Aorta (tissue), 5 donors: Measurements from ENCODE around the gene PYGO2. TPM values are rescaled to one million over a fixed set of nuclear protein-coding genes. Genes with fewer than 3 reads are reported as not detected.

Experiments used
- ATAC-seq: fragments of 200-7000 bp; cut with Tn5 transposase; one replicate; pipeline ENCODE4 v1.9.1; 2022; ENCODE audit warnings: moderate library complexity; ENCODE audit not compliant: low FRiP score
- DNase-seq, 2 donors: peaks; one replicate each; pipeline ENCODE4 v3.0.0-alpha.2; 2020
- H3K27ac ChIP-seq, 2 donors: one replicate each; pipeline ENCODE4 v1.5.1; 2013; ENCODE audit warnings: low read length in 2 of 2, mild to moderate bottlenecking in 2 of 2, moderate library complexity in 2 of 2, control low read depth in 1 of 2, inconsistent platforms in 1 of 2, low read depth in 1 of 2
- H3K27me3 ChIP-seq, 2 donors: one replicate each; pipeline ENCODE4 v1.6.1; 2013; ENCODE audit warnings: control low read depth in 1 of 2, low read length in 1 of 2, mild to moderate bottlenecking in 1 of 2, moderate library complexity in 1 of 2; ENCODE audit not compliant: insufficient read depth in 2 of 2, control insufficient read depth in 1 of 2
- H3K36me3 ChIP-seq, 2 donors: one replicate each; pipeline ENCODE4 v1.6.1; 2013; ENCODE audit warnings: control low read depth in 1 of 2, low read length in 1 of 2, mild to moderate bottlenecking in 1 of 2; ENCODE audit not compliant: insufficient read depth in 2 of 2, control insufficient read depth in 1 of 2
- H3K4me1 ChIP-seq, 2 donors: one replicate each; pipeline ENCODE4 v1.6.1; 2013; ENCODE audit warnings: low read length in 2 of 2, control low read depth in 1 of 2, mild to moderate bottlenecking in 1 of 2, moderate library complexity in 1 of 2; ENCODE audit not compliant: insufficient read depth in 2 of 2, control insufficient read depth in 1 of 2
- H3K4me3 ChIP-seq, 2 donors: one replicate each; pipeline ENCODE4 v1.5.1; 2013; ENCODE audit warnings: low read length in 2 of 2, control low read depth in 1 of 2, mild to moderate bottlenecking in 1 of 2
- H3K9me3 ChIP-seq: one replicate; pipeline ENCODE4 v1.6.1; 2013; ENCODE audit warnings: mild to moderate bottlenecking, low read length; ENCODE audit not compliant: control insufficient read depth
- WGBS, 2 donors: extraction: QIAGEN DNeasy Blood & Tissue Kit; methylation state at CpG; one replicate each; pipeline ENCODE4 v1.1.7; 2013; 5-methylcytosine and 5-hydroxymethylcytosine counted together
- intact Hi-C, 2 donors: fragments of 100-400 bp; cut with DNase I; formaldehyde crosslinking; loops; one replicate each; pipeline versions ENCODE4 v1.14.2 to v1.15.0; 2022
- long read RNA-seq, 2 donors: library from polyadenylated mRNA; unstranded; transcript quantifications; one replicate each; pipeline ENCODE4 v2.0.0, GENCODE V29; 2020 to 2021
- polyA plus RNA-seq, 2 donors: library from polyadenylated mRNA; stranded (reverse); fragments of 200-250 nt; gene quantifications; one replicate each; pipeline ENCODE4 v1.2.3, GENCODE V29; 2013
- total RNA-seq, 2 donors: library from RNA; stranded (reverse); fragmentation: NEBNext Ultra II Directional; extraction: Animal tissue kit (Norgen Biotek cat#: 25700); gene quantifications; one replicate each; pipeline ENCODE4 v1.2.1, GENCODE V29; 2021
- donor health status: healthy with polysubstance abuse.
- donor health status: Bipolar disorder and iron deficiency.
- donor health status: DM: no; HTN: no; CAD: no.
- donor health status: DM: no; HTN: no; CAD: no.
- donor health status: DM: yes; HTN: yes; CAD: no.

PYGO2 gene
- total RNA-seq (10 to 100 TPM; 17.3 to 23.6 TPM), polyA plus RNA-seq (10 to 100 TPM; 11.6 to 16.6 TPM)
- long read RNA-seq, donor 1, transcript PYGO2-202 (3 exons, 3,146 nt) = major isoform, 16 of 57 reads
- long read RNA-seq, donor 1, partial matches to known transcripts = 0 of 57 reads
- long read RNA-seq, donor 1, other reads (novel, unspliced or antisense) = 41 of 57 reads
- long read RNA-seq, donor 2, transcript PYGO2-202 (3 exons, 3,146 nt) = major isoform, 14 of 20 reads
- long read RNA-seq, donor 2, partial matches to known transcripts = 0 of 20 reads
- long read RNA-seq, donor 2, other reads (novel, unspliced or antisense) = 6 of 20 reads

- Histone ChIP-seq H3K4me3 (peak within 1 kb of the TSS; percentile 29 to 72), H3K36me3 (peaks cover 0 to 12% of the 10 kb centered on the region in 2 donors), H3K4me1 (no peaks in the 10 kb centered on the region), H3K27me3 (no peaks in the 10 kb centered on the region), H3K27ac (peak within 1 kb of the TSS; percentile 12 to 70), H3K9me3 (no peaks in the 10 kb centered on the region)
- ATAC-seq (peak; percentile 92), DNase-seq (peak; percentile 86 to 95)
- intact Hi-C loops = loop anchor here in 1 of 2 donors (2.0 kb wide), 1 partner anchor 37 kb away; no protein-coding TSS in a partner anchor
- 1% methylated on average over 70 to 93 of the region's 93 CpGs for WGBS, 2 donors
Observed at GRCh38 chr1:154961207-154962155, at the start of gene PYGO2. TSS of gene PYGO2 (minus strand) at chr1:154961782. CDS start at chr1:154961576, 206 bp downstream.

- no peak for ATAC-seq
- Histone ChIP-seq H3K36me3 (no peaks in the 10 kb centered on the region), H3K27ac (no peak overlapping the region), H3K9me3 (no peaks in the 10 kb centered on the region), H3K27me3 (no peaks in the 10 kb centered on the region), H3K4me3 (no peak overlapping the region), H3K4me1 (no peaks in the 10 kb centered on the region)
- DNase-seq = no peak
- intact Hi-C loops = no loop called here
- WGBS, 2 donors = 74 to 77% methylated on average over 5 of the region's 5 CpGs
Observed at GRCh38 chr1:155011004-155011416, 49.4 kb upstream of the PYGO2 start.

- no peak for ATAC-seq
- Histone ChIP-seq H3K9me3 (no peaks in the 10 kb centered on the region), H3K36me3 (no peaks in the 10 kb centered on the region), H3K27ac (no peak overlapping the region), H3K4me1 (no peaks in the 10 kb centered on the region), H3K4me3 (no peak overlapping the region), H3K27me3 (no peaks in the 10 kb centered on the region)
- 51 to 62% methylated on average over 9 to 11 of the region's 11 CpGs for WGBS, 2 donors
- no peak for DNase-seq
- intact Hi-C loops = no loop called here
Observed at GRCh38 chr1:155010211-155010918, 48.8 kb upstream of the PYGO2 start.

GRCh38 chr1:155009742-155010141, 48.2 kb upstream of the PYGO2 start:
- no peak for DNase-seq
- H3K9me3 ChIP-seq = no peaks in the 10 kb centered on the region
- H3K4me1 ChIP-seq = no peaks in the 10 kb centered on the region
- H3K36me3 ChIP-seq = no peaks in the 10 kb centered on the region
- WGBS, 2 donors = 94 to 97% methylated on average over 5 of the region's 5 CpGs
- intact Hi-C loops = no loop called here
- no peak overlapping the region for H3K27ac ChIP-seq
- no peak for ATAC-seq
- no peaks in the 10 kb centered on the region for H3K27me3 ChIP-seq
- no peak overlapping the region for H3K4me3 ChIP-seq

- no peak overlapping the region for H3K27ac ChIP-seq
- no peaks in the 10 kb centered on the region for H3K9me3 ChIP-seq
- WGBS, 2 donors = 91 to 92% methylated on average over 12 of the region's 12 CpGs
- intact Hi-C loops = no loop called here
- no peak overlapping the region for H3K4me3 ChIP-seq
- no peaks in the 10 kb centered on the region for H3K36me3 ChIP-seq
- H3K4me1 ChIP-seq = peaks cover 0 to 2% of the 10 kb centered on the region in 2 donors
- H3K27me3 ChIP-seq = no peaks in the 10 kb centered on the region
- DNase-seq (no peak), ATAC-seq (no peak)
Observed at GRCh38 chr1:155009221-155009711, 47.7 kb upstream of the PYGO2 start.

- no peak overlapping the region for H3K4me3 ChIP-seq
- ATAC-seq = no peak
- intact Hi-C loops = no loop called here
Observed at GRCh38 chr1:155008015-155008941, 46.7 kb upstream of the PYGO2 start.

GRCh38 chr1:155007251-155007828, 45.8 kb upstream of the PYGO2 start:
- H3K4me1 ChIP-seq = peaks cover 0 to 2% of the 10 kb centered on the region in 2 donors
- H3K9me3 ChIP-seq = no peaks in the 10 kb centered on the region
- H3K4me3 ChIP-seq = no peak overlapping the region
- WGBS, 2 donors = 4 to 8% methylated on average over 6 of the region's 6 CpGs
- no peaks in the 10 kb centered on the region for H3K27me3 ChIP-seq
- ATAC-seq (no peak), DNase-seq (peak in 1 of 2 donors; percentile 86)
- H3K36me3 ChIP-seq = no peaks in the 10 kb centered on the region
- H3K27ac ChIP-seq = no peak overlapping the region
- intact Hi-C loops = no loop called here

More at GRCh38 chr1:155008015-155008941, 46.7 kb upstream of the PYGO2 start:
- H3K36me3 ChIP-seq = no peaks in the 10 kb centered on the region
- H3K27ac ChIP-seq = no peak overlapping the region
- no peaks in the 10 kb centered on the region for H3K9me3 ChIP-seq
- no peaks in the 10 kb centered on the region for H3K27me3 ChIP-seq
- peaks cover 0 to 2% of the 10 kb centered on the region in 2 donors for H3K4me1 ChIP-seq
- 52 to 57% methylated on average over 14 to 16 of the region's 16 CpGs for WGBS, 2 donors
- peak in 1 of 2 donors; percentile 73 for DNase-seq
